DMS114 treated with DMSO at 0.1 percent for 48 hours (cell line): Measurements from ENCODE around the gene SLC12A7.
"Not testable (repeated sequence)": the region's sequence is repeated elsewhere in the genome, so short reads cannot be mapped to it uniquely, and the experiment has no call there.

Experiments used
- DNase-seq: peaks from one replicate; lab custom pipeline; 2025; ENCODE audit not compliant: unreplicated experiment; lab: John Stamatoyannopoulos, UW

The SLC12A7 gene

GRCh38 chr5:1027631-1028441 lies 84.0 kb downstream of the SLC12A7 start:
- no peak for DNase-seq

- DNase-seq = no peak
Measured at GRCh38 chr5:1026700-1027621, 84.9 kb downstream of the SLC12A7 start.

GRCh38 chr5:1021969-1022336 lies 89.9 kb downstream of the SLC12A7 start:
- DNase-seq = not testable (repeated sequence)

- no peak for DNase-seq
Measured at GRCh38 chr5:1021136-1021968, 90.5 kb downstream of the SLC12A7 start.

GRCh38 chr5:1020452-1020961 lies 91.4 kb downstream of the SLC12A7 start:
- no peak for DNase-seq

GRCh38 chr5:1019001-1019905 lies 92.6 kb downstream of the SLC12A7 start:
- no peak for DNase-seq

- DNase-seq = no peak
Measured at GRCh38 chr5:1018596-1018995, 93.3 kb downstream of the SLC12A7 start.

GRCh38 chr5:1017691-1018455 lies 94.0 kb downstream of the SLC12A7 start:
- DNase-seq = no peak

- no peak for DNase-seq
Measured at GRCh38 chr5:1017056-1017455, 94.8 kb downstream of the SLC12A7 start.

GRCh38 chr5:1016476-1016875 lies 95.4 kb downstream of the SLC12A7 start:
- no peak for DNase-seq

GRCh38 chr5:1016036-1016435 lies 95.8 kb downstream of the SLC12A7 start:
- no peak for DNase-seq

GRCh38 chr5:1015507-1015906 lies 96.4 kb downstream of the SLC12A7 start:
- DNase-seq = no peak

- no peak for DNase-seq
Measured at GRCh38 chr5:1014781-1015221, 97.1 kb downstream of the SLC12A7 start.

GRCh38 chr5:1014346-1014745 lies 97.5 kb downstream of the SLC12A7 start:
- no peak for DNase-seq

- no peak for DNase-seq
Measured at GRCh38 chr5:1013948-1014301, 97.9 kb downstream of the SLC12A7 start.

GRCh38 chr5:1013238-1013947 lies 98.5 kb downstream of the SLC12A7 start:
- DNase-seq = no peak

- DNase-seq = no peak
Measured at GRCh38 chr5:1012900-1013237, 99.0 kb downstream of the SLC12A7 start.

- no peak for DNase-seq
Measured at GRCh38 chr5:1012313-1012841, 99.5 kb downstream of the SLC12A7 start.
